ENCODE results near the gene SAMD4A.

Gene SAMD4A

GRCh38 chr14:54767139-54767431 lies 200.2 kb downstream of the SAMD4A start:
- DNase-seq = no peak

DNA sequence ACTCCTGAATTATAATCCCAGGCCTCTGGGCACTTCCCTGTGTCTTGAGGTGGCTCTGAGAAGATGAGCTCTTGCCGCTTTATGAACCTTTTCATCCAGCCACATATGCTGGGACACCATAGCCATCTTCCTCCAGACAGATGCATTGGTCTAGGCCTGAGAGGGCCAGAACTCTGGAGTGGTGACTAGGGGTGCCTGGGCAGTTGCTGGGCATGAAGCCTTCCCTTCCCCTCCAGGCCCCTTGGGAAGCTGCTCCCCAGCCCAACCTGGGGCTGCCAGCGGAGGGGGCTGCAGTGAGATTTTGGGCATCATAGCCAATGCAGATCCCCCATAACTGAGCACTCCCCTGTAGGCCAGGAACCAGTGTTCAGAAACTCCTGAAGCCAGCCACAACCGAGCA lies 200.5 kb downstream of the SAMD4A start:
- DNase-seq = no peak

GRCh38 chr14:54768501-54769129 lies 201.7 kb downstream of the SAMD4A start:
- no peak for DNase-seq

- no peak for DNase-seq
Observed at GRCh38 chr14:54769951-54770863, 203.3 kb downstream of the SAMD4A start.

- no peak for DNase-seq
Observed at GRCh38 chr14:54771411-54772027, 204.6 kb downstream of the SAMD4A start.

DNA sequence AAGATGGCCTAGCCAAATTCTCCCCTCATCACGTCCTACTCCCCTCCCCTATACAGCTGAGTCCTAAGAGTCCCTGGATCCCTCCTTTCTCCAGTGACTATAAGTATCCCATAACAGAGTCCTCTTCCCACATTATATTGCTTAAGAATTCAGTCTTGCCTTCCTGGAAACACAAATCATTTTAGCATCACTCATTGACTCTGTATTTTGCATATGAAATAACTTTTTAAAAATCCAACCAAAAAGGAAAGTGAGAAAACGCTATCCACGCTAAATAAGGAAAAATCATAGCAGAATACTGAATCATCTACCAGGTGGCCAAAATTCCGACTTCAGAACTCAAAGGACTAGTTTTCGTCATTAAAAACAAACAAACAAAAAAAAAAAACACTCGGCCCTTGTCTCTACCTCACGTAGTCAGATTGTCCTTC lies 205.5 kb downstream of the SAMD4A start:
- DNase-seq = no peak

DNA sequence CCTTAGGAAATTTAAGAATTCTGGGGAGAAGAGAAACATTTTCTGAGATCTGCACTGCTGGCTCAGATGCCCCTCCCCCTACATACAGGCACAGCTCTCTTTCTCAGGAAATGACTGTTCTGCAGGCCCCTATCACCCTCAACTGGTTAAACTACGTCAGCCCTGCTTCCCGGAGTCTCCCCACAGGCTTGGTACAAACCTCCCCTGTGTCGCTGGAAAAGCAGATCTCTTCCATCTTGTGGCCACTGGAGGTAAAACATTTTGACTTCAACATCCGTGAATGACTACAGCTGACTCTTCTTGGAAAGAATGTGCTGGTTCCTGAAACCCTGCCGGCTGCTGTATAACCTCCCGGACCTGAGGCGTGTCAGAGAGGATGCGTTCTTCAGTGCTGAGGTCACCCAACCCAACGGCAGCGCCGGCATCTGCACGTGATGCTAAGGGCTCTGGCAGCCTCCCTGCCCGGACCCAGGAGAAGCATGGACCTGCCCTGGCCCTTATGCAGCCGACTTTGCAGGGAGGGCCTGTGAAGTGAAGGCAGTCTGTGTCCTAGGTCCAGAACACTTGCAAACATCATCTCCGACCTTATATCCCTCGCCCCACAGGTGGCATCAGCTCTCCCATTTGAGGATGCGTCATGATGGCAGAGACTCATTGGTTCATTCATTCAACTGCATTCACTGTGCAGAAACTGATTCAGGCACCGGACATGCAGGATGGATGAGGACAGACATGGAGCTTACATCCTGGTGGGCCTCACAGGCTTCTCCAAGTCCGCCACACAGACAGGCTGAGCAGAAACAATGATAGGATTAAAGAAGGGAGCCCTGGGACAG lies 206.5 kb downstream of the SAMD4A start:
- DNase-seq = no peak

DNA sequence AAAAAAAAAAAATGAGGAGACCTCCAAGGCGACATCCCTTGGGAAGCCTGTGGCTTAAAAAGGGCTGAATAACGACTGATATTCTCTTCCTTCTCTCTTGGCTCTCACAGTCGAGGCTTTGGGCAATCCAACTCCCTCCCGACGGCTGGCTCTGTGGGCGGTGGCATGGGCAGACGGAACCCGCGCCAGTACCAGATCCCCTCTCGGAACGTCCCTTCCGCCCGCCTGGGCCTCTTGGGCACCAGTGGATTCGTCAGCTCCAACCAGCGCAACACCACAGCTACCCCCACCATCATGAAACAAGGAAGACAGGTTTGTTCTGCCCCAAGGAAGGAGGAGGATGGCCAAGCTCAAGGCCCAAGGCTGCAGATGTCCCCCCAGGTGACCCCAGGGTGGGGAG lies 207.9 kb downstream of the SAMD4A start:
- no peak for DNase-seq

- no peak for DNase-seq
Observed at GRCh38 chr14:54775486-54776140, 208.7 kb downstream of the SAMD4A start.

GRCh38 chr14:54776361-54777001 lies 209.6 kb downstream of the SAMD4A start:
- no peak for DNase-seq

DNA sequence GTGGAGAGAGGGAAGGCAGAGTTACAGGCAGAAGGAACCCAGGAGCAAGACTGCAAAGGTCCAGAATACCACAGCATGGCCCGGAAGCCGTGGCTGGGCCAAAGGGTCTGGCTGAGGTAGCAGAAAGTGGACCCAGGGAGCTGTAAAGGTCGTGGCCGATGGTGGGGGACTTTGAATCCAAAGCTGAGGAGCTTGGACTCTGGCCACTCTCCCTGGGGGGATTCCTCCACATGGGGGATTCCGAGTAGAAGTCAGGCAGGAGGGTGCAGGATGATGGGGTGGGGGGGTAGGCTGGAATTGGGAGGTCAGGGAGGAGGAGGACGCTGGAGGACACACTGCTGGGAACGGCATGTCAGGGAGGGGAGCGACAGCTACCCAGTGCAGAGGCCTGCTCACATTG lies 210.5 kb downstream of the SAMD4A start:
- no peak for DNase-seq

DNA sequence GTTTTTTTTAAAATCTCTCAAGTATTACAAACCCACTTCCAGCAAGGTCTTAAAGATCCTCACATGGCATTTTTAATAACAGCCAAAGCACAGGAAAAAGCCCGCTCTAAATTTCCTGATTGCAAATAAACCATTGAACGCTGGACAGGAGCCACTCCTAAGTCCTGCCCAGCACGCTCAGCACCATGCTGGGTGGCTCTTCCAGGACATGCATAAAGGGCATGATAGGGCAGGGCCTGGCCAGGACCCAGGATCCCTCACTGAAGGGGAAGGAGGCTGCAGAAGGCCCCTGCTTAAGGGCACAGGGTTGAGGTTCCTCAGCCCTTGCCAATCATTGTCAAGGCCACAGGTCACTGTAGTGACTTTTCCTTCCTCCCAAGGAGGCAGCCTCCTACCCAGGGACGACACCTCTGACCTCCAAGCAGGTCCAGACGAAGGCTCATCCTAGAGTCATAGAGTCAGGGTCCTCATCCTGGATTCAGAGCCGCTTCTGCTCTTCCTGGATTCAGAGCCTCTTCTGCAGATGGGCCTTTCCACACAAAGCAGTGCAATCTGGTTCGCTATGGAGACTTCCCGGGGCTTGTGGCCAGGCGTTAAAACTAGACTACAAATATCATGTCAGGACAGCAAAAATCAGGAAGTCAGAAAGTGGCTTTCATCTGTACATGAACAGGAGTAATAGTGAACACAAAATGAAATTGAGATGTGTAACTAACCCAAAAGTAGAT lies 211.9 kb downstream of the SAMD4A start:
- no peak for DNase-seq

- no peak for DNase-seq
Observed at GRCh38 chr14:54781080-54781479, 214.2 kb downstream of the SAMD4A start.

DNA sequence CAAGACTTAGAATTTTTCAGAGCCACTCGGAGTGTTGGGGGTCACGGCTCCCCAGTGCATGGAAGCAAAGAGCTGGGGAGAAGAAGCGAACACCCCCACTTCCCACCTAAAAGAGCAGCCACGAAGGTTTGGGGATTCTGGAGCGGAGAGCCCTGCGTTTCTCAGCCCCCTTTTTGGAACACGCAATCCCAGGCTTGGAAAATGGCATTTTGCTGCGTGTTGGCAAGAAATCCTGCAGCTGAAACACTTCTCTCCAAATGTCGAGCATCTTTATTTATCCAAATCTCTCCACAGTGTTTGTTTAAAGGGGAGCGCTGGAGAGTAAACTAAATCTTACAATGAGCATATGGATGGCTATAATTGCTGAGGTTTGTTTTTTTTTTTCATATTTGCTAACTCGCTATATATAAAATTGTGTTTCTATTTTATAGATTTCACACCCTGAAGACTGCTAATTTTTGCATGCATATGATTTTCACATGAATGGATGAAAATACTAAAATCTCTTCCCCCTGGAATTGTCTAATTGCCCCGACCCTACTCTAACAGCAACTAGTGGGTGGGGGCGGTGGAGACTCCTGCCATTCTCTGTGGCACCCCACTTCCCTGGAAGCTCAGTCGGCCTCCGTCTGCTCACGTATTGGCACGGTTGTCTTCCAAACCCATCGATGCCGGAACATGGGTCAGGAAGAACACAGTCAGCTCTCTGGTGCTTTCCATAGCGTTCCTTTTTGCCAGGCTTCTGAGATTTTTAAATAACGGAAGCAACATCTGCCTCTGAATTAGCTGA lies 215.2 kb downstream of the SAMD4A start:
- DNase-seq = no peak

DNA sequence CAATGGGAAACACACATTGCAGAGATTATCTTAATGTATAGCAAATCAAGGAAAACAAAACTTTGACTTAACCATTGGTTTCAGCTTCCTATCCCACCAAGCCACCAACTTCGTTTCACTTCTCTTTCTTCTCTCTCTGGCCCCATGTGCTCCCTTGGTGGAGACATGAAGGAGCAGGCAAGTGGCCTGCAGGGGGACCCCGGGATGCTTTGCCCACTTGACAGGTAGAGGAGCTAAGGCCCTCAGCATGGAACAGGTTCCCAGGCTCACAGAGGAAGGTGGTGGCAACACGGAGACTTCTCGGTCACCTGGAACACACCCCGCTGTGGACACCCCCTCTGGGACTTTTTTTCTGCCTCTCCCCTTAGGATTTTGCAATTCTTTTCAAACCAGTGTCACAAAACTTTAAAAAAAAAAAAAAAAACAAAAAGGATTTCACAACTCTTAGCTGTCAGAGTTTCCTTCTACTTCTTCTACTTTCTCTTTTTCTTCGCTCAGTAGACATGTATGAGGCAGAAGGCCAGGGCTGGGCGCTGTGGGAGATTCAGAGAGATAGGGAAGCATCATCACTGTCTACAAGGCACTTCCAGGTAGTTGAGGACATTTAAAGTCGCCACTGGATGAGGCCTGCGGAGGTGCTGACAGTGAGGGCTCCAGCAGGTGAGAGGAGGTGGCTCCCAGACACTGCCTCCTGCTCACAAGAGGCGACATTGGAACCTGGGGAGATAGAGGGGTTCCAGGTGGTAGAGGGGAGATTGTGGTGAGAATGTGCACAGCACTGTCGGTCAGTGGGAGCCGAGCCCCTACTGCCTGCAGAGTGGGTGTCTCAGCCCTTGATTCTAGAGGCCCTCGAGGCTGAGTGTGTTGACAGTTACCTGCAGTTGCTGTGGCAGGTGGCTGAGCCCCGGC lies 216.1 kb downstream of the SAMD4A start:
- no peak for DNase-seq

DNA sequence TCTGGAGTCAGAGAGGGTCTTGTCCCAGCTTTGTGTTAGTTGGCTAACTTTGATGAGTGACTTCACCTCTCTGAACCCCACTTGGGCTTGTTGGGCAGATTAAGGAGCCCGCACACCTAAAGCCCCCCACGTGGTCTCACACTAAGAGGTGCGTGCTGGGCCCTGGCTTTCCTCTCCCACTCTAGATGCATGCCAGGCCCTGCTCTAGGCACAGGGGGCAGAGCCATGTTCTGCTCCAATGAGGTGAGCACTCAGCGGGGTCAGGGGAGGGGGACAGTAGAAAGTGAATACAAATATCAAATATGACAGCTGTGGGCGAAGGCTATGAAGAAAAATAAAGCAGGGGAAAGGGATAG lies 216.7 kb downstream of the SAMD4A start:
- DNase-seq = no peak

GRCh38 chr14:54784060-54784459 lies 217.1 kb downstream of the SAMD4A start:
- DNase-seq = no peak

DNA sequence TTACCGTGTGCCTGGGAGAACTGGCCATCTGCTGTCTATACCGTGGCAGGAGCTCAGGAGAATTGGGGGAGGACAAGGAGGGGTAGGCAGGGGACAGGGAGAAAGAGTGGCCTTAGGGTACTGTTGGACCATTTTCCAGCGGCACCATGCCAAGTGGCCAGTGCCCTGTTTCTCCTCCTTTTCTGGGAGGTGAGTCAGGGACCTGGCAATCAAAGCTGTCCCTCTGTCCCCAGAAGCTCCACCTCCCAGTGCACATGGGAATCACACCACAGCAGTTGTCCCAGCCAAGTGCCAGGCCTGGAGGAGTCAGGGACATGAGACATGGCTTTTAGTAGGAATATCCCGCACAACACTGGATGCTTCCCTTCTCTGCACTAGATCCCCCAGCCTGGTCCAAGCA lies 217.7 kb downstream of the SAMD4A start:
- no peak for DNase-seq

DNA sequence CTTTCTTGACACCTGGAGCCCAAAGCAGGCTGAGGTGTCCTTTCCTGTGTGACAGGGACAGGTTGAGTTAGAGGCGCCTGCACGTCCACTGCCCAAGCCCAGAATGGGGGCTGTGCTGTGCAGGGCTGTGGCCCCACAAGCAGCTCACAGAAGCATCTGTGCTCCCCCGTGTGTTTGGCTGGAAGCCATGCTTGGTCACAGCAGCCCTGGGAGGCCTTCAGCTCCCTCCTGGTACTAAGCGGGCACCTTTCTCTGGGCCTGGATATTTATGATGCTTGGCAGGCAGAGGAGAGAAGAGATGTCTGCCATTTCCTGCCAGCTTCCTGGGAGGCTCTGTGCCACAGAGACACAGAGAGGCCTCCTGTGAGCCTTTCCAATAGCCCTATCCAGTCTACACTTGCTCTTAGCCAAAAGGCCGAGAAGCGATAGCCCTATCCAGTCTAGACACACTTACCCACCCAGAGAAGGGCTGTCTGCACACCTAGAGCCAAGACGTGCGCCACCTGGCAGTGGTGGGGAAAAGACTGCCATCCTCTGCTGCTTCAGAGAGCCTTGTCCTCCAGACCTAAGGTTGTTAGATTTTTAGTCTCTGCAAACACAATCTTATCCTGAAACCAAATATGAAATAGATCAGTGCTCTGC lies 218.3 kb downstream of the SAMD4A start:
- no peak for DNase-seq
